Activated T-helper 2 cell treated with anti-CD3 and anti-CD28 coated beads, Interferon-gamma antibody, Interleukin-2, Interleukin-4, amounts not matched to agents 10 μg/mL and 5 μg/mL and 100 μg/mL, durations not matched to agents 14 hours and 24 hours and 36 hours (primary cell): ENCODE data around the gene ME1. TPM values are rescaled to one million over a fixed set of nuclear protein-coding genes. Genes with fewer than 3 reads are reported as not detected.
"Not testable (repeated sequence)": the region's sequence is repeated elsewhere in the genome, so short reads cannot be mapped to it uniquely, and the experiment has no call there.

ENCODE experiments used
- DNase-seq: peaks from one replicate; pipeline ENCODE4 v3.0.0; 2021; ENCODE audit warnings: low spot score
- H3K27ac Mint-ChIP-seq: one replicate; pipeline ENCODE4 v1.8.0; 2021; ENCODE audit warnings: mixed read lengths
- H3K27me3 Mint-ChIP-seq: one replicate; pipeline ENCODE4 v1.8.0; 2021; ENCODE audit warnings: low read depth, mixed read lengths
- H3K36me3 Mint-ChIP-seq: one replicate; pipeline ENCODE4 v1.8.0; 2021; ENCODE audit warnings: low read depth, mixed read lengths
- H3K4me1 Mint-ChIP-seq: one replicate; pipeline ENCODE4 v1.8.0; 2021; ENCODE audit warnings: low read depth, mixed read lengths
- H3K4me3 Mint-ChIP-seq: one replicate; pipeline ENCODE4 v1.8.0; 2021; ENCODE audit warnings: low read depth, mild to moderate bottlenecking, moderate library complexity, mixed read lengths
- H3K9me3 Mint-ChIP-seq: one replicate; pipeline ENCODE4 v1.8.0; 2021; ENCODE audit warnings: mixed read lengths
- intact Hi-C: fragments of 100-400 bp; cut with micrococcal nuclease; formaldehyde crosslinking; loops from one replicate; pipeline ENCODE4 v1.15.1; 2023
- total RNA-seq: library from RNA; stranded (reverse); gene quantifications from 2 replicates; pipeline ENCODE4 v1.2.3, GENCODE V29; 2022

Gene ME1
- total RNA-seq, 1 donor from 2014 or later = not detected

DNA sequence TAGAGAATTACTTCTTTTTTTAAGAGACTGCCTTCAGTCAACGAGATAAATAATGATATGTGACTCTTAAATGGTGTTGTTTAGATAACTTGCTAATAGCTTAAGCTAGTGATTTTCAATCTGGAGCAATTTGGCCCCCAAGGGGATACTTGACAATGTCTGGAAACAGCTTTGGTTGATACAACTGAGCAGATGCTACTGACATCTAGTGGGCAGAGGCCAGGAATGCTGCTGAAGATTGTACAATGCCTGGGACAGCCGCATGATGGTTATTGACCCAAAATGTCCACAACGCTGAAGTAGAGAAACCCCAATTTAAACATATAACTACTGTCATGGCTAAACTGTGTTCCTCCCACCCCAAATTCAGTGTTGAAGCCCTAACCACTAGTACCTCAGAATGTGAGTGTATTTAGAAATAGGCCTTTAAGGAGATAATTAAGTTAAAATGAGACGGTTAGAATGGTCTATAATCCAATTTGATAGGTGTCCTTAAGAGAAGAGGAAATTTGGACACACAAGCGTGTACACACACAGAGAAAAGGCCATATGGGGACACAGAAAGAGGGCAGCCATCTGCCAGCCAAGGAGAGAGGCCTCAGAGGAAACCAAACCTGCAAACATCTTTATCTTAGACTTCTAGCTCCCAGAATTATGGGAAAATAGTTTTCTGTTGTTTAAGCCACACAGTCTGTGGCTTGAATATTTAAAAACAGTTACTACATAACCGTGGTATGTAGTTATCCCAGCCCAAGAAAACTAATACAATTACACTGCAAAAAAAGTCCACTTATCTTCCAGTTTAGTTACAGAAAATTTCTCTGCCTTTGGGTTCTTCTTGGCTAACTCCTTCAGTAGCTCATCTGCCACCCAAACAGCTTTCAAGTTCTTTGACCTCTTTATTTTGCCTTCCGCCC is 215.5 kb downstream of the ME1 start:
- Mint-ChIP-seq H3K36me3 (no peaks in the 10 kb centered on the region), H3K4me1 (no peaks in the 10 kb centered on the region), H3K27me3 (peaks cover 25% of the 10 kb centered on the region), H3K4me3 (no peak overlapping the region), H3K27ac (no peak overlapping the region), H3K9me3 (no peaks in the 10 kb centered on the region)
- intact Hi-C loops = loop anchor here (1.0 to 2.0 kb wide), 2 partner anchors 23 to 148 kb away; partner anchors contain the start of genes DOP1A, PGM3 and RWDD2A
- DNase-seq = peak; percentile 24

DNA sequence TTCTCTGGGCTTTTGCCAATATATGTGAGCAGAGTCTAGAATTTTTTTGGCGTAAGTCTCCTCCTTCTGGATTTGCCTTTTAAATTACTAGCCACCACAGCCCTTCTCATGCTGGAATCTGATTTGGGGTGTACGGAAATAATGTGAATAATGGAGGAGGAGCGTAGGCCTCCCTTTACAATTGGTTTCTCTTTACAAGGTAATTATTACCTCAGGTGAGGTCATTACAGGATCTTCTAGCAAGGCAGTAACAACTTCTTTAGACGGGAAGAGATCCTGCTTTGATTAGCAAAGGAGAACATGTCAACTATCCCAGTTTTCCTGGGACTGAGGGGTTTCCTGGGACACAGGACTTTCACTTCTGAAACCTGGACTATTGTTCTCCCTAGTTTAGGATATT is 228.8 kb downstream of the ME1 start:
- intact Hi-C loops = no loop called here
- Mint-ChIP-seq H3K4me1 (peaks cover 3% of the 10 kb centered on the region), H3K4me3 (no peak overlapping the region), H3K36me3 (no peaks in the 10 kb centered on the region), H3K9me3 (no peaks in the 10 kb centered on the region), H3K27me3 (peaks cover 12% of the 10 kb centered on the region), H3K27ac (no peak overlapping the region)
- DNase-seq = no peak

GRCh38 chr6:83199863-83200225 is 231.0 kb downstream of the ME1 start:
- Mint-ChIP-seq H3K27ac (no peak overlapping the region), H3K4me3 (no peak overlapping the region), H3K36me3 (peaks cover 6% of the 10 kb centered on the region), H3K27me3 (peaks cover 5% of the 10 kb centered on the region), H3K4me1 (peaks cover 3% of the 10 kb centered on the region), H3K9me3 (no peaks in the 10 kb centered on the region)
- intact Hi-C loops = no loop called here
- DNase-seq = no peak

- intact Hi-C loops = no loop called here
- Mint-ChIP-seq H3K4me3 (no peak overlapping the region), H3K27ac (no peak overlapping the region), H3K27me3 (peaks cover 7% of the 10 kb centered on the region), H3K4me1 (peaks cover 5% of the 10 kb centered on the region), H3K36me3 (peaks cover 8% of the 10 kb centered on the region), H3K9me3 (no peaks in the 10 kb centered on the region)
- DNase-seq = no peak
These were observed 231.5 kb downstream of the ME1 start for GRCh38 chr6:83199173-83199862.

DNA sequence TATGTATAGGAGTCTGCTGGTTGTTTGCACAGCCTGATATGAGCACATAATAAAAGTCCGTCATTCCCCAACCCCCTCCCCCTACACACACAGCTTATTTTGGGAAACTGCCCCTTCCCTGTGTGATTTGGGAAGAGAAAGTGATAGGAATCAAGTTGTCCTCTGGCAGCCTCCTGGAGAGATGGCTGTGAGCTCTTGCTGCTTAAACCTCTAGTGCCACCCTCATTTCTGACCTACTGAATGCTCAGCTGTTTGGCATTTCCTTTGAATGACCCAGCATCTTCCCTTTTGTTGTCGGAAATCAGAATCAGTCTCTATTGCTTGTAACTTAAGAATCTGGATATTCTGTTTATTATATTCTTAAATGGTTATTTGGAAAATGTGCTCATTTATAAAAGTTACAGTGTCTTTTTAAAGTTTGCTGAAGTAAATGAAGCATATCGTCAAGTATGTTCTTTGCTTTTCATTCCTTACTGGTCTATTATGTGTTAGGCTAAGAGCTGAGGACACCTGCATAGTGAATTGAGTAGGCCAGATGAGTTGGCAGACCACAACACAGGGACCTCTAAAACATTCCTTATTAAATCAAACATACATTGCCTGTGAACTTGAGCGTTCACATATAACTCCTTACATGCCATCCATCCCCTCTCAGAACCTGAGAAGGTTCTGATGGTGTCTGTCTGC is 232.2 kb downstream of the ME1 start:
- H3K27me3 Mint-ChIP-seq = peaks cover 11% of the 10 kb centered on the region
- peaks cover 10% of the 10 kb centered on the region for H3K36me3 Mint-ChIP-seq
- H3K4me3 Mint-ChIP-seq = no peak overlapping the region
- H3K9me3 Mint-ChIP-seq = no peaks in the 10 kb centered on the region
- no peak overlapping the region for H3K27ac Mint-ChIP-seq
- intact Hi-C loops = no loop called here
- peaks cover 9% of the 10 kb centered on the region for H3K4me1 Mint-ChIP-seq
- no peak for DNase-seq

- no peak overlapping the region for H3K27ac Mint-ChIP-seq
- H3K36me3 Mint-ChIP-seq = peaks cover 25% of the 10 kb centered on the region
- H3K4me1 Mint-ChIP-seq = peaks cover 17% of the 10 kb centered on the region
- H3K9me3 Mint-ChIP-seq = no peaks in the 10 kb centered on the region
- H3K4me3 Mint-ChIP-seq = peak overlapping the region; percentile 71
- peak; percentile 11 for DNase-seq
- intact Hi-C loops = loop anchor here (1.0 to 5.0 kb wide), 3 partner anchors 21 to 947 kb away; partner anchors contain the start of genes DOP1A and IBTK
- H3K27me3 Mint-ChIP-seq = peaks cover 6% of the 10 kb centered on the region
These were observed 236.9 kb downstream of the ME1 start for GRCh38 chr6:83193747-83194566.

DNA sequence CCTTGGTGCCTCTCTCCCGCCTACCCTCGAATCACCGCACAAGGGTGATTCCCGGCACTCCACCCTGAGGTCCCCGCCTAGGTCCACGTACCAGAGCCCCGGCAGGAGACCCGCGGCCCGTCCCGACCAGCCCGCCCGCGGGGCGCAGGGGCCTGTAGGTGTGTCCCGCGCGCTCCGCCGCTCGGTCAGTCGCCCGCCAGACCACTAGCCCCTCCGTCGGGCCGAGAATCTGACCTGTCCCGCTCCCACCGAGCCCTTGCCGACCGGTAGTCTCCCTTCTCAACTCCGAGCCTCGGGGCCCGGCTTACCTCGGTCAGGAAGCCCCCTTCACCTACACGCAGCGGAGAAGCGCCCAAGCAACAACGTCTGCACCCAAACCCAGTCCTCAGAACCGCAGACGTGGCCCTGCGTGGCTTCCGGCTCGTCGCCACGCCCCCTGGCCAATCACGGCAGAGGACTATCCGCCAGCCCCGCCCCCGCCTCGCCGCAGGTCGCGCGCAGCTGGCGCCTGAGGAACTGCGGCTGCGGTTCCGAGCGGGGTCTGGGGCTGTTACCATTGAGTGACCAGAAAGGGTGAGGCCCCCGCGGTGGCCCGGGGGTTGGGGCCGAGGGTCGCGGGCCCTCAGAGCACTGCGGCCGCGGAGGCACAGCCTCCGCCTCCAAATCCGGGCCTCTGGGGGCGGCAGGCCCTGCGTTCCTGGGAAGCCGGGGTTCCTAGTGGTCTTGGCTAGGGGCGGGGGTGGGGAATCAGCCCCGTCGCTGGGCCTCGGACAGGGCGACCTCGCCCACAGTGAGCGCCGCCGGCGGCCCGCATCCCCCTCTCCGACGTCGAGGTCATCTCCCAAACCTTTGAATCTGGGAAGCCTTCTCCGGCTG is 237.7 kb downstream of the ME1 start, which contains the start of the genes PGM3 and RWDD2A:
Gene PGM3, minus strand, starts transcription at position 395 of the 876 bp plus-strand sequence. CDS start 2,253 bp downstream, outside the sequence.
Gene RWDD2A, plus strand, starts transcription at position 487 of the 876 bp plus-strand sequence. CDS start 1,095 bp downstream, outside the sequence.
- intact Hi-C loops = loop anchor here (1.0 to 5.0 kb wide), 3 partner anchors 22 to 946 kb away; partner anchors contain the start of genes DOP1A and IBTK

GRCh38 chr6:83192456-83192855 is 238.4 kb downstream of the ME1 start:
- Mint-ChIP-seq H3K36me3 (peaks cover 32% of the 10 kb centered on the region), H3K4me3 (peak overlapping the region; percentile 90), H3K27ac (peak overlapping the region; percentile 89), H3K4me1 (peaks cover 17% of the 10 kb centered on the region), H3K9me3 (no peaks in the 10 kb centered on the region), H3K27me3 (peaks cover 6% of the 10 kb centered on the region)
- intact Hi-C loops = loop anchor here (2.0 to 5.0 kb wide), 2 partner anchors 22 to 945 kb away; partner anchors contain the start of gene IBTK
- no peak for DNase-seq

More for the DNA sequence above, 237.7 kb downstream of the ME1 start, which contains the start of the genes PGM3 and RWDD2A:
- Mint-ChIP-seq H3K27ac (peak within 1 kb of the TSS; percentile 89), H3K4me3 (peak within 1 kb of the TSS; percentile 90), H3K27me3 (peaks cover 6% of the 10 kb centered on the region), H3K9me3 (no peaks in the 10 kb centered on the region), H3K4me1 (peaks cover 17% of the 10 kb centered on the region), H3K36me3 (peaks cover 31% of the 10 kb centered on the region)
- DNase-seq = peak; percentile 85

GRCh38 chr6:83191974-83192373 is 238.9 kb downstream of the ME1 start:
- intact Hi-C loops = loop anchor here (2.0 to 5.0 kb wide), 2 partner anchors 23 to 945 kb away; partner anchors contain the start of gene IBTK
- not testable (repeated sequence) for DNase-seq, H3K9me3 Mint-ChIP-seq, H3K27me3 Mint-ChIP-seq, H3K27ac Mint-ChIP-seq
- Mint-ChIP-seq H3K4me1 (peaks cover 17% of the 10 kb centered on the region), H3K36me3 (peaks cover 32% of the 10 kb centered on the region), H3K4me3 (peak overlapping the region; percentile 90)

DNA sequence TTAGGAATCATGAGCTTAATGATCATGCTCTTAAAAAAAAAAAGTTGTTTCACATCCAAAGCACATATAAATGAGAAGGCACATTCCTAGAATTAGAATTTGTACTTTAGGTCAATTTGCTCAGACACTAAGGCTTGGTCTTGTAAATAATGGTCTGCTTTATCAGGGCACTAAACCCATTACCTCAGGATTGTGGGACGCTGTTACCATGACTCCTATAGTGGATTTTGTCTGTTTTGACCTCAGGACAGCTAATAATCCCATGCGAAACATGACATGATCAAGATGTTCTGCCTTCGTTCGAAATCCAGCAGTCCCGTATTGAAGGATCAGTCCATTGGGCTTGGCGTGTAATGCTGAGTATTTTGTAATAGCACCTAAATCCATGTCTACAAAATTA is 240.2 kb downstream of the ME1 start:
- intact Hi-C loops = loop anchor here (5.0 kb wide), 1 partner anchor 943 kb away; the partner anchor contains the start of gene IBTK
- peak overlapping the region; percentile 56 for H3K4me3 Mint-ChIP-seq

GRCh38 chr6:83188501-83188900 is 242.3 kb downstream of the ME1 start:
- H3K27ac Mint-ChIP-seq = no peak overlapping the region
- no peaks in the 10 kb centered on the region for H3K9me3 Mint-ChIP-seq
- no peak for DNase-seq
- H3K36me3 Mint-ChIP-seq = peaks cover 45% of the 10 kb centered on the region
- intact Hi-C loops = no loop called here
- H3K4me1 Mint-ChIP-seq = peaks cover 12% of the 10 kb centered on the region
- no peak overlapping the region for H3K4me3 Mint-ChIP-seq
- no peaks in the 10 kb centered on the region for H3K27me3 Mint-ChIP-seq

More for the DNA sequence above, 240.2 kb downstream of the ME1 start:
- DNase-seq = no peak
- H3K27me3 Mint-ChIP-seq = peaks cover 6% of the 10 kb centered on the region
- peaks cover 18% of the 10 kb centered on the region for H3K4me1 Mint-ChIP-seq
- no peaks in the 10 kb centered on the region for H3K9me3 Mint-ChIP-seq
- no peak overlapping the region for H3K27ac Mint-ChIP-seq
- peaks cover 32% of the 10 kb centered on the region for H3K36me3 Mint-ChIP-seq
